ENCODE measurements around the gene TET1.
"Not testable (repeated sequence)": the region's sequence is repeated elsewhere in the genome, so short reads cannot be mapped to it uniquely, and the experiment has no call there.

Gene TET1

GRCh38 chr10:68560186-68560942 is at the start of gene TET1:
Gene TET1, plus strand, starts transcription at chr10:68560337. Its CDS starts 12,002 bp downstream, at chr10:68572339.
- no peak for TF ChIP-seq CTCF (IDR thresholded peaks at IDR 0.05; ENCODE audit: low read length, missing control alignments)
- peak within 1 kb of the TSS; percentile 72 for H3K4me3 ChIP-seq (replicated peaks; ENCODE audit: low read depth, low read length)
- peak; percentile 61 for DNase-seq (ENCODE audit: low read depth)

- not testable (repeated sequence) for DNase-seq (ENCODE audit: low read depth); H3K4me3 ChIP-seq (replicated peaks; ENCODE audit: low read depth, low read length)
Observed at GRCh38 chr10:68516216-68516615, 43.9 kb upstream of the TET1 start.

- DNase-seq (ENCODE audit: low read depth): peak; percentile 33
- TF ChIP-seq CTCF (IDR thresholded peaks at IDR 0.05; ENCODE audit: low read length, missing control alignments): no peak
- no peak overlapping the region for H3K4me3 ChIP-seq (replicated peaks; ENCODE audit: low read depth, low read length)
Observed at GRCh38 chr10:68516766-68517165, 43.4 kb upstream of the TET1 start.

GRCh38 chr10:68517188-68517587 is 42.9 kb upstream of the TET1 start:
- no peak for DNase-seq (ENCODE audit: low read depth)
- H3K4me3 ChIP-seq (replicated peaks; ENCODE audit: low read depth, low read length): no peak overlapping the region
- no peak for TF ChIP-seq CTCF (IDR thresholded peaks at IDR 0.05; ENCODE audit: low read length, missing control alignments)

- not testable (repeated sequence) for DNase-seq (ENCODE audit: low read depth); H3K4me3 ChIP-seq (replicated peaks; ENCODE audit: low read depth, low read length)
Observed at GRCh38 chr10:68518609-68519008, 41.5 kb upstream of the TET1 start.

- H3K4me3 ChIP-seq (replicated peaks; ENCODE audit: low read depth, low read length); DNase-seq (ENCODE audit: low read depth): not testable (repeated sequence)
Observed at GRCh38 chr10:68525490-68526038, 34.6 kb upstream of the TET1 start.

- TF ChIP-seq CTCF (IDR thresholded peaks at IDR 0.05; ENCODE audit: low read length, missing control alignments): no peak
Observed at GRCh38 chr10:68526634-68527307, 33.4 kb upstream of the TET1 start.

GRCh38 chr10:68536973-68537372 is 23.2 kb upstream of the TET1 start:
- no peak for TF ChIP-seq CTCF (IDR thresholded peaks at IDR 0.05; ENCODE audit: low read length, missing control alignments)
- no peak overlapping the region for H3K4me3 ChIP-seq (replicated peaks; ENCODE audit: low read depth, low read length)
- no peak for DNase-seq (ENCODE audit: low read depth)

More at GRCh38 chr10:68526634-68527307, 33.4 kb upstream of the TET1 start:
- peak overlapping the region; percentile 92 for H3K4me3 ChIP-seq (replicated peaks; ENCODE audit: low read depth, low read length)
- DNase-seq (ENCODE audit: low read depth): no peak
